ENCODE data around the gene EPDR1. TPM values are rescaled to one million over a fixed set of nuclear protein-coding genes. Genes with fewer than 3 reads are reported as not detected.

Gene EPDR1
- total and polyA plus RNA-seq, 7 donors, result 16.9 to 83.1 (median 51.9) TPM

- no peak for TF ChIP-seq CTCF (IDR thresholded peaks at IDR 0.05)
- H3K4me3 ChIP-seq, result no peak overlapping the region
- H3K4me1 ChIP-seq, result no peaks in the 10 kb centered on the region
- 41 to 62% (median 41%) methylated on average over 2 of the region's 2 CpGs for WGBS, 3 donors
- H3K36me3 ChIP-seq (ENCODE audit: insufficient read depth in 1 of 2, low read depth in 1 of 2), result no peaks in the 10 kb centered on the region
- DNase-seq, result no peak
- no peak for ATAC-seq
- no peak overlapping the region for H3K27ac ChIP-seq
- intact Hi-C loops (cut with DNase I), result loop anchor here in 1 of 2 donors (10.0 kb wide), 2 partner anchors 92 to 142 kb away; no protein-coding TSS in a partner anchor
- H3K27me3 ChIP-seq (ENCODE audit: insufficient read depth in 3 of 3, low read length in 2 of 3), result peaks cover 0 to 5% (median 0%) of the 10 kb centered on the region in 3 donors
- H3K9me3 ChIP-seq, result no peaks in the 10 kb centered on the region
These were observed 7.7 kb upstream of the EPDR1 start for GRCh38 chr7:37912756-37913155.

GRCh38 chr7:37915438-37915837 is 5.0 kb upstream of the EPDR1 start:
- Histone ChIP-seq H3K27ac (peak overlapping the region; percentile 20), H3K4me3 (peak overlapping the region; percentile 64), H3K27me3 (ENCODE audit: insufficient read depth in 3 of 3, low read length in 2 of 3) (peaks cover 0 to 5% (median 0%) of the 10 kb centered on the region in 3 donors), H3K9me3 (no peaks in the 10 kb centered on the region), H3K36me3 (ENCODE audit: insufficient read depth in 1 of 2, low read depth in 1 of 2) (no peaks in the 10 kb centered on the region), H3K4me1 (no peaks in the 10 kb centered on the region)
- 5 to 22% (median 9%) methylated on average over 5 of the region's 5 CpGs for WGBS, 3 donors
- ATAC-seq, result no peak
- intact Hi-C loops (cut with DNase I), result loop anchor here (5.0 to 10.0 kb wide), 4 partner anchors 89 to 307 kb away; partner anchors contain the start of gene STARD3NL (in 2 of the 2)
- no peak for TF ChIP-seq CTCF (IDR thresholded peaks at IDR 0.05)
- no peak for DNase-seq

- Histone ChIP-seq H3K27ac (peak overlapping the region; percentile 20), H3K4me3 (peak overlapping the region; percentile 64), H3K4me1 (no peaks in the 10 kb centered on the region), H3K9me3 (no peaks in the 10 kb centered on the region), H3K36me3 (ENCODE audit: insufficient read depth in 1 of 2, low read depth in 1 of 2) (no peaks in the 10 kb centered on the region), H3K27me3 (ENCODE audit: insufficient read depth in 3 of 3, low read length in 2 of 3) (peaks cover 0 to 5% (median 0%) of the 10 kb centered on the region in 3 donors)
- DNase-seq (peak; percentile 29 to 53), ATAC-seq (peak in 1 of 4 donors; percentile 20)
- intact Hi-C loops (cut with DNase I), result loop anchor here (5.0 to 10.0 kb wide), 4 partner anchors 89 to 306 kb away; partner anchors contain the start of gene STARD3NL (in 2 of the 2)
- 0 to 3% (median 1%) methylated on average over 57 of the region's 57 CpGs for WGBS, 3 donors
- no peak for TF ChIP-seq CTCF (IDR thresholded peaks at IDR 0.05)
These were observed 4.3 kb upstream of the EPDR1 start for GRCh38 chr7:37916017-37916672.

- ATAC-seq (peak; percentile 31 to 61 (median 46)), DNase-seq (peak; percentile 80 to 84)
- intact Hi-C loops (cut with DNase I), result loop anchor here (5.0 to 10.0 kb wide), 4 partner anchors 88 to 305 kb away; partner anchors contain the start of gene STARD3NL (in 2 of the 2)
- Histone ChIP-seq H3K27me3 (ENCODE audit: insufficient read depth in 3 of 3, low read length in 2 of 3) (peaks cover 0 to 5% (median 0%) of the 10 kb centered on the region in 3 donors), H3K36me3 (ENCODE audit: insufficient read depth in 1 of 2, low read depth in 1 of 2) (no peaks in the 10 kb centered on the region), H3K9me3 (no peaks in the 10 kb centered on the region), H3K27ac (peak within 1 kb of the TSS; percentile 20), H3K4me1 (no peaks in the 10 kb centered on the region), H3K4me3 (peak within 1 kb of the TSS; percentile 64)
- WGBS, 3 donors, result 0 to 1% (median 1%) methylated on average over 46 of the region's 46 CpGs
- TF ChIP-seq CTCF (IDR thresholded peaks at IDR 0.05), result peak; percentile 77
These were observed 3.5 kb upstream of the EPDR1 start, which contains the start of gene SFRP4 for GRCh38 chr7:37916673-37917660. SFRP4 (minus strand) TSS chr7:37916817; CDS start chr7:37916537, 280 bp downstream.

Measured in psoas muscle (tissue), 8 donors.